ENCODE data around the gene PPP2R5C.

GRCh38 chr14:101780390-101780789 lies 18.9 kb downstream of the PPP2R5C start:
- TF ChIP-seq ATF1 (CRISPR knock-in tag; IDR thresholded peaks at IDR 0.05) (no peak), NR1H2 (CRISPR knock-in tag; IDR thresholded peaks at IDR 0.05) (no peak), ZNF416 (CRISPR knock-in tag; IDR thresholded peaks at IDR 0.05) (no peak), ETV6 (CRISPR knock-in tag; IDR thresholded peaks at IDR 0.05) (no peak), MAX (CRISPR knock-in tag; IDR thresholded peaks at IDR 0.05) (no peak), FOXJ3 (CRISPR knock-in tag; IDR thresholded peaks at IDR 0.05; ENCODE audit: borderline replicate concordance) (no peak), NR3C1 (CRISPR knock-in tag; conservative IDR thresholded peaks at IDR 0.05; ENCODE audit: low read depth) (no peak), CTCF (IDR thresholded peaks at IDR 0.05) (no peak), FOXK1 (CRISPR knock-in tag; IDR thresholded peaks at IDR 0.05) (no peak), ZNF281 (CRISPR knock-in tag; IDR thresholded peaks at IDR 0.05) (no peak), SP1 (CRISPR knock-in tag; conservative IDR thresholded peaks at IDR 0.05) (no peak), ATF2 (CRISPR knock-in tag; IDR thresholded peaks at IDR 0.05; ENCODE audit: borderline replicate concordance, low read depth) (no peak), IRF1 (CRISPR knock-in tag; IDR thresholded peaks at IDR 0.05) (no peak), JUN (CRISPR knock-in tag; IDR thresholded peaks at IDR 0.05) (no peak)

Data from WTC11 (cell line).